Fibroblast of the conjunctiva (primary cell): Measurements from ENCODE around the gene CNPY3.
A peak's percentile ranks its signal among the peaks of the same experiment; 100 is the strongest.

Experiments used
- DNase-seq: peaks from one replicate; pipeline ENCODE4 v3.0.0-alpha.2; 2010; ENCODE audit warnings: low read depth

Gene CNPY3

GRCh38 chr6:42981836-42982235, 52.6 kb downstream of the CNPY3 start:
- no peak for DNase-seq

- DNase-seq, result peak; percentile 98
These were observed 55.0 kb downstream of the CNPY3 start, which contains the start of gene PPP2R5D for GRCh38 chr6:42984001-42984923. Gene PPP2R5D, plus strand, starts transcription at chr6:42984570. Its CDS starts 108 bp downstream, at chr6:42984678.

- no peak for DNase-seq
These were observed 55.7 kb downstream of the CNPY3 start for GRCh38 chr6:42984924-42985475.

- no peak for DNase-seq
These were observed 58.5 kb downstream of the CNPY3 start for GRCh38 chr6:42987533-42988451.

- no peak for DNase-seq
These were observed 59.3 kb downstream of the CNPY3 start for GRCh38 chr6:42988486-42989020.
